ENCODE data around the gene MED12L.

MED12L gene

DNA sequence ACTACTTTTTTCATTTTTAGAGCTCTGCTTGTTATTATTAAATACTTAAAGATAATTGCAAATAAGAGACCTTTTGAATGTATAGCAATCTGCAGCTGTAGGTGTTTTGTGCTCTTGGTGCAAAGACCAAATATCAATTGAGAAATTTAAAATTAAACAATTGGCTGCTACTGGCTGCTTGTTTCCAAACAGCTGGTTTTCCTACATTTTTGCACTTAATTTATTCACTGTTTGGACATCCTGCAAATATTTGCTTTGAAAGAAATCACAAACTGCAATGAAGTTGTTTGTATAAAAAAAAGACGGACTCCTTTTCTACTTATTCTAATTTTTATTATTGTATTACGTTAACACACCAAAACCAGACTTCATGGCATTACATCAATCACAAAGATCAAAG, 35.6 kb downstream of the MED12L start:
- no peak for TF ChIP-seq CTCF (IDR thresholded peaks at IDR 0.05; ENCODE audit: low read depth, low read length)
- no peak overlapping the region for H3K4me3 ChIP-seq (ENCODE audit: low read depth, low read length)

DNA sequence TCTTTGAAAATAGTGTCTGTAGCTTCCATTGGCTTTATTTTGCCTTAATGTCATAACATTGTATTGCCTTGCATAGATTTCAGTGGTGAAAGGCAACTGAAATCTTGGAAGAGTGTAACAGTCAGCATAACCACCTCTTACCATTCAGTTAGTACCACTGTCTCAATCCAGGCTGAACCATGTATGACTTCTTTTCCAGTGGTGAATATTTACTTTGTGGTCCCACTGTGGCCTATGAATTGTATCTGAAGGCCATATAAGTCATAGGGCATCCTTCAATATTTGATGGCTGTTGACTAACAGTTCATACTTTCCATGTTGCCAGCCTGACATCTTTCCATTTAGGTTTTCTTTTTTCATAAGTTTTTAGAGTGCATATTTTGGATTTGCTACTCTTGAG, 38.4 kb downstream of the MED12L start:
- no peak overlapping the region for H3K4me3 ChIP-seq (ENCODE audit: low read depth, low read length)

DNA sequence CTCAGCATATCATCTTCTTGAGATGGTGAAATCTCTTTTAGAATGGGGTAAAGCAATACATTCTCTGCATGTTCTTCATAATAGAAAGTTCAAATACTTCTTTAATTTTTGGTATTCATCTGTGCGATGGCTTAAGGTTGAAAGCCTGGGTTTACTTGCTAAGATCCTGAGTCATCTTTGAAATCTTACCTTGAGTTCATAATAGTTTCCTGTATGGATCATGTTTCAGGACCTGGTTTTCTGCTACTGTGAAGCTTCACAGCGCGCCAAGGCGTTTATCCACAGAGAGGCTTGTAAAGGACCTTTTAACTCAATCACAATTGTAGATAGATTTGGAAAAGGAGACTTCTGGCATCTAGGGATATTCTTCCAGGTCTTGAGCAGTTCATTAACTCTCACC, 39.0 kb downstream of the MED12L start:
- H3K4me3 ChIP-seq (ENCODE audit: low read depth, low read length): no peak overlapping the region
- TF ChIP-seq CTCF (IDR thresholded peaks at IDR 0.05; ENCODE audit: low read depth, low read length): no peak

More for the DNA sequence above, 38.4 kb downstream of the MED12L start:
- TF ChIP-seq CTCF (IDR thresholded peaks at IDR 0.05; ENCODE audit: low read depth, low read length): no peak

- H3K4me3 ChIP-seq (ENCODE audit: low read depth, low read length): no peak overlapping the region
- TF ChIP-seq CTCF (IDR thresholded peaks at IDR 0.05; ENCODE audit: low read depth, low read length): no peak
These were observed 45.0 kb downstream of the MED12L start for GRCh38 chr3:151130428-151130827.

DNA sequence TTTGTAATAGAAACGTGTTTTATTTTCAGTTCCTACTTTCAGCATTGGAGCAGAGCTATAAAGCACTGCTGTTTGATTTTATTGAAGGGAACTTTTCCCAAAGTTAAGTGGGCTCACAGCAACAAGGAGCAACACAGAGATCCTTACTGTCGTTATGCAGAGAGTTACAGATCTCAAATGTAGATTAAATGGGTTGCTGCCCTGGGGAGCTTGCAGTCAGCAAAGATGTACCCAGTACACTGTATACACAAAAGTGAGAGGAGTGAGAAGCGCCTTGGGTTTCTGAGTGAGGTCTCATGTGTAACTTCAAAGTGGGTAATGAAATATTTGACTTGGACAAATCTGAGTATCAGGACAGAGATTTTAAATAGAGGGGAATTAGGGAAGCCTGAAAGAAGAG, 47.7 kb downstream of the MED12L start:
- no peak overlapping the region for H3K4me3 ChIP-seq (ENCODE audit: low read depth, low read length)
- TF ChIP-seq CTCF (IDR thresholded peaks at IDR 0.05; ENCODE audit: low read depth, low read length): no peak

DNA sequence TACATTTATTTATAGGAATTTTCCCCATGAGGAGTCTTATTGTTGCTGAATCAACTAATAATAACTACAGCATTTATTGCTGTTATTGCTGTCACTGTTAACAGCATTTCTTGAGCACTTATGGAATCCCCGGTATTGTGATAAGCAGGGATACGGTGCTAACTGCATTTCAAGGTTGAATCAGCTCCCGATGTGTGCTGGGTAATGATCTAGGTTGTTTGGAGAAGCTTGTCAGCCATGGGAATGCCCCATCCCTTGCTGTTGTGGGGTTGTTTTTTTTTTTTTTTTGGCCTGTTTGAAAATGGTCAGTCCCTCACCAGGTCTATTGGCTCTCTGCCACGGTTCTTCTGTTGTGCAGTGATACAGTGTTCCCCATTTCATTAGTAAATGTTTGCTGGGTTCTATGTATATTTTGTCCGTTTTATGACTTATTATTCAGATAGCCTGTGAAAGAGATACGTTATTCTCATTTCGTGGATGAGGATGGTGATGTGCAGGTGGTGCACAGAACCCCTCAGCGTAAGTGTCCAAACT, 48.5 kb downstream of the MED12L start:
- no peak overlapping the region for H3K4me3 ChIP-seq (ENCODE audit: low read depth, low read length)
- TF ChIP-seq CTCF (IDR thresholded peaks at IDR 0.05; ENCODE audit: low read depth, low read length): no peak

DNA sequence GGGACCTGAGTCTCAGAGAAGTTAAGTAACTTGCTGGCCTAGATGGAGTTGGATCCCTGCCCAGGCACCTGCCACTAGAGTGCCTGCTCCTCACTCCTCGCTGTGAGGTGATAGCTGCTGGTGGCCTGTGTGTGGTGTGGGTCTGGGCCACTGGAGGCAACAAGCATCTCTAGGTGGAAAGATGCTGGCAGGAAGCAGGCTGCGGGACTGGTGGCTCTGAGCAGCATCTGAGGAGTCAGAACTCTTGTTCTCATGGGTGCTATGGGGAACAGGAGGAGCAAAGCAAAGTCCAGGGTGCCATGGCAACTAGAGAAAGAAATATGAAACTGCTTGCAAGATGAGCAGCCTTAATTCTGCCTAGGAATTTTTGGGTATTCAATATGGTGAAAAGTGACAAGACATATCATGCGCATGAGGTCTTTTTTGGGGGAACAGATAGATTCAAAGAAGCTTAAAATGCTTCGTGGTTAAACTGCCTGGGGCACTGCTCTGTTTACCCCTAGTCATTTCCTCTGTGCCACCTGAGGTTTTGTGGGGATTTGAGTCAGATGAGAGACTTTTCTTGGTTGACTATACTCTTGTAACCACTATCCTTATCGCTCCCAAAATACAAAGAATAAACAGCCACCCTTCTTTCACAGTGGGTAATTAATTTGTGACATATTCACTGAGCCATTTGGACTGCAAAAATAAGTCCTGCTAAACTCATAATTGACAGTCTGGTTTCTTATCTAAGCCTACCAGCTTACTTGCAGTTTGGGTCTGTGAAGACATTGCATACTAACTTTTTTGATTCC, 50.3 kb downstream of the MED12L start:
- no peak for TF ChIP-seq CTCF (IDR thresholded peaks at IDR 0.05; ENCODE audit: low read depth, low read length)
- H3K4me3 ChIP-seq (ENCODE audit: low read depth, low read length): no peak overlapping the region
